Sigmoid colon (tissue), 7 donors: ENCODE data around the gene DOCK1. TPM values are rescaled to one million over a fixed set of nuclear protein-coding genes. Genes with fewer than 3 reads are reported as not detected.

Experiments
- DNase-seq: peaks from one replicate; pipeline ENCODE4 v3.0.0-alpha.2; 2019
- H3K27ac ChIP-seq, 4 donors: fragments of 200-600 bp; sonication (generic); one replicate each; pipeline ENCODE4 v1.5.1; 2016 to 2019; ENCODE audit warnings: mild to moderate bottlenecking in 1 of 4
- H3K27me3 ChIP-seq, 3 donors: fragments of 200-600 bp; sonication (generic); one replicate each; pipeline ENCODE4 v1.5.1; 2019; ENCODE audit warnings: mild to moderate bottlenecking in 1 of 3
- H3K36me3 ChIP-seq, 4 donors: fragments of 200-600 bp; sonication (generic); one replicate each; pipeline ENCODE4 v1.5.1; 2016 to 2019
- H3K4me1 ChIP-seq, 4 donors: fragments of 200-600 bp; sonication (generic); one replicate each; pipeline ENCODE4 v1.5.1; 2017 to 2019
- H3K4me3 ChIP-seq, 4 donors: fragments of 200-600 bp; sonication (generic); one replicate each; pipeline ENCODE4 v1.5.1; 2017 to 2019; ENCODE audit warnings: mild to moderate bottlenecking in 2 of 4, moderate library complexity in 1 of 4
- H3K9me3 ChIP-seq, 4 donors: fragments of 200-600 bp in 3 of 4; sonication (generic) in 3 of 4; one replicate each; pipeline versions ENCODE4 v1.5.1 to v1.6.1; 2013 to 2019
- EP300 ChIP-seq, 4 donors: sonication (generic); formaldehyde crosslinking; IDR thresholded peaks; one replicate each; pipeline ENCODE4 v1.6.1; 2017; ENCODE audit warnings: antibody characterized with exemption in 4 of 4
- POLR2A ChIP-seq, 2 donors: fragments of 450-650 bp; IDR thresholded peaks; one replicate each; pipeline ENCODE4 v1.6.1; 2016; ENCODE audit warnings: antibody characterized with exemption in 2 of 2, mild to moderate bottlenecking in 2 of 2, moderate library complexity in 2 of 2
- POLR2AphosphoS5 ChIP-seq, 4 donors: sonication (generic); formaldehyde crosslinking; IDR thresholded peaks; one replicate each; pipeline ENCODE4 v1.6.1; 2017; ENCODE audit warnings: antibody characterized with exemption in 4 of 4
- WGBS, 2 donors: extraction: QIAGEN DNeasy Blood & Tissue Kit; methylation state at CpG; one replicate each; pipeline ENCODE4 v1.1.7; 2013; 5-methylcytosine and 5-hydroxymethylcytosine counted together
- intact Hi-C: fragments of 100-400 bp; cut with DNase I; formaldehyde crosslinking; loops from one replicate; pipeline ENCODE4 v1.15.1; 2023
- polyA plus RNA-seq, 3 donors: library from polyadenylated mRNA; stranded (reverse); fragments of 200-250 nt; gene quantifications; one replicate each; pipeline ENCODE4 v1.2.3, GENCODE V29; 2013
- total RNA-seq, 4 donors: library from RNA; depleted of rRNA; stranded (reverse); fragments of >200 nt; gene quantifications; one replicate each; pipeline ENCODE4 v1.1.0, GENCODE V29; 2016
- TF ChIP-seq, protein P1 (sequence below), 4 experiments: fragments of 450-650 bp in 3 of 4; fragments of 200-600 bp in 1 of 4; IDR thresholded peaks; one replicate each; pipeline ENCODE4 v1.5.1; 2016 to 2019; ENCODE audit warnings: antibody characterized with exemption in 4 of 4, mild to moderate bottlenecking in 3 of 4, moderate library complexity in 2 of 4
- donor health status: healthy with polysubstance abuse.
- donor health status: Bipolar disorder and iron deficiency.
- donor health status: healthy.

Gene DOCK1
- total and polyA plus RNA-seq, 7 donors, result 15.0 to 53.7 (median 40.2) TPM

DNA sequence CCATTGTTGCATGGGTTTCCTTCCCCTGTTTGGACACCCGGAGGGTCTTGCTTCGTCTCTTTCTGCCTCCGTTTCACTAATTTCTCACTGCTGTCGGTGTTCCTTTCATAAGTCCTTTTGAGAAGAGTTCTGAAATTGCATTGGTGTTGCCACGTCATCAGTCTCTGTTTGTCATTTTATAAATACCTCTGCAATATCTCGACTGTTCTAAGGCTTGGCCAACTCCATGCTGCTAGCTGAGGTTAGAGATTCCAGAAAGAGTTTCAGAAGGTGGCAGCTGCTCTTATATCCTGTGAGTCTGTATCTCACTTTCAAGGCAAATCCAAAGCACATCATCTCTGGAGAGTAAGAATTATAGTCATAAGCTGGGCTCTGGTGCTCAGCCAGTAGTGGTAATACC, 439.1 kb downstream of the DOCK1 start:
- intact Hi-C loops, result no loop called here
- Histone ChIP-seq H3K4me1 (no peaks in the 10 kb centered on the region), H3K27ac (no peak overlapping the region), H3K9me3 (no peaks in the 10 kb centered on the region), H3K4me3 (no peak overlapping the region), H3K36me3 (peaks cover 6 to 33% (median 10%) of the 10 kb centered on the region in 4 donors), H3K27me3 (no peaks in the 10 kb centered on the region)
- no peak for DNase-seq
- WGBS, 2 donors, result 93 to 94% methylated on average over 6 of the region's 6 CpGs
- TF ChIP-seq POLR2A (IDR thresholded peaks at IDR 0.05) (no peak), POLR2AphosphoS5 (IDR thresholded peaks at IDR 0.05) (no peak), EP300 (IDR thresholded peaks at IDR 0.05) (no peak)
- TF ChIP-seq, protein P1, sequence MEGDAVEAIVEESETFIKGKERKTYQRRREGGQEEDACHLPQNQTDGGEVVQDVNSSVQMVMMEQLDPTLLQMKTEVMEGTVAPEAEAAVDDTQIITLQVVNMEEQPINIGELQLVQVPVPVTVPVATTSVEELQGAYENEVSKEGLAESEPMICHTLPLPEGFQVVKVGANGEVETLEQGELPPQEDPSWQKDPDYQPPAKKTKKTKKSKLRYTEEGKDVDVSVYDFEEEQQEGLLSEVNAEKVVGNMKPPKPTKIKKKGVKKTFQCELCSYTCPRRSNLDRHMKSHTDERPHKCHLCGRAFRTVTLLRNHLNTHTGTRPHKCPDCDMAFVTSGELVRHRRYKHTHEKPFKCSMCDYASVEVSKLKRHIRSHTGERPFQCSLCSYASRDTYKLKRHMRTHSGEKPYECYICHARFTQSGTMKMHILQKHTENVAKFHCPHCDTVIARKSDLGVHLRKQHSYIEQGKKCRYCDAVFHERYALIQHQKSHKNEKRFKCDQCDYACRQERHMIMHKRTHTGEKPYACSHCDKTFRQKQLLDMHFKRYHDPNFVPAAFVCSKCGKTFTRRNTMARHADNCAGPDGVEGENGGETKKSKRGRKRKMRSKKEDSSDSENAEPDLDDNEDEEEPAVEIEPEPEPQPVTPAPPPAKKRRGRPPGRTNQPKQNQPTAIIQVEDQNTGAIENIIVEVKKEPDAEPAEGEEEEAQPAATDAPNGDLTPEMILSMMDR (IDR thresholded peaks at IDR 0.05), result no peak

- Histone ChIP-seq H3K27ac (no peak overlapping the region), H3K4me1 (no peaks in the 10 kb centered on the region), H3K9me3 (no peaks in the 10 kb centered on the region), H3K36me3 (peaks cover 6 to 33% (median 10%) of the 10 kb centered on the region in 4 donors), H3K27me3 (no peaks in the 10 kb centered on the region), H3K4me3 (no peak overlapping the region)
- intact Hi-C loops, result no loop called here
- WGBS, 2 donors, result 94% methylated on average over 17 of the region's 17 CpGs
- TF ChIP-seq EP300 (IDR thresholded peaks at IDR 0.05), result no peak
- TF ChIP-seq POLR2A (IDR thresholded peaks at IDR 0.05), result no peak
- TF ChIP-seq, protein P1 (IDR thresholded peaks at IDR 0.05), result no peak
- TF ChIP-seq POLR2AphosphoS5 (IDR thresholded peaks at IDR 0.05), result no peak
- DNase-seq, result no peak
Measured at GRCh38 chr10:127345231-127345965, 440.2 kb downstream of the DOCK1 start.

- Histone ChIP-seq H3K9me3 (no peaks in the 10 kb centered on the region), H3K27me3 (no peaks in the 10 kb centered on the region), H3K36me3 (peaks cover 6 to 33% (median 10%) of the 10 kb centered on the region in 4 donors), H3K4me1 (no peaks in the 10 kb centered on the region), H3K27ac (no peak overlapping the region), H3K4me3 (no peak overlapping the region)
- no peak for DNase-seq
- 82 to 88% methylated on average over 11 of the region's 11 CpGs for WGBS, 2 donors
- intact Hi-C loops, result no loop called here
- TF ChIP-seq, protein P1 (IDR thresholded peaks at IDR 0.05), result no peak
- TF ChIP-seq EP300 (IDR thresholded peaks at IDR 0.05) (no peak), POLR2AphosphoS5 (IDR thresholded peaks at IDR 0.05) (no peak), POLR2A (IDR thresholded peaks at IDR 0.05) (no peak)
Measured at GRCh38 chr10:127346604-127347003, 441.4 kb downstream of the DOCK1 start.

DNA sequence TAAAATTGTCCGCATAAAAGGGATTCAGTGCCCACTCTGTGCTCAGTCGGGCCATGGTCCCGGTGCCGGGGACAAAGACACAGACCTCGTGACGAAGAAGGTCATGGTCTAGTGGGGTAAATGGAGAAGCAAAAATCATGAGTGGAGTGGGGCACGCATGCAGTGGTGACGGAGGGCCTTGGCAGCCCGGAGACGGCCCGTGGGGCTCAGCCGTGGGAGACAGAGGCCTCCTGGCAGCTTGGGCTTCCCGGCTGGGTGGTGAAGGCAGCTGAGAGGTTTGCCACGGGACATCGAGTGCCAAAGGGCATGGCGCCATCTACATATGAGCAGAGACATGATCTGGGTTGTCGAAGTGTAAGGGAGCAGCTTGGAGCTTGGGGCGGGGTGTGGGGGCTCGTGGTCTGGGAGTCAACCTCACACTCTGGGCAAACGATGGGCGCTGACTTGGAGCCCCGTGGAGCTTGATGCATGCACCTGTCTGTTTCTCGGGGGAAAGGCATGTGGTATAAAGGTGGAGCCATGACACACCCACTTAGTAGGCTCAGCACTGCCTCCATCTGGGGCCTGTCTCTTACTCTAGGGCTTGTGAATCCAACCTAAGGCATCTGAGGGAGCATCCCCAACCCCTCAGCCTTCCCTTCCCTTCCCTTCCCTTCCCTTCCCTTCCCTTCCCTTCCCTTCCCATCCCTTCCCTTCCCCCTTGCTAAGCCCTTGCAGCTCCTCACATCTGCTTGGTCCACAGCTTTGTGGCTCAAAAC, 442.2 kb downstream of the DOCK1 start:
- no peaks in the 10 kb centered on the region for H3K4me1 ChIP-seq
- no peak overlapping the region for H3K4me3 ChIP-seq
- H3K9me3 ChIP-seq, result no peaks in the 10 kb centered on the region
- TF ChIP-seq POLR2AphosphoS5 (IDR thresholded peaks at IDR 0.05), result no peak
- no peak for TF ChIP-seq POLR2A (IDR thresholded peaks at IDR 0.05)
- H3K36me3 ChIP-seq, result peaks cover 6 to 33% (median 10%) of the 10 kb centered on the region in 4 donors
- 91 to 92% methylated on average over 23 of the region's 23 CpGs for WGBS, 2 donors
- no peak overlapping the region for H3K27ac ChIP-seq
- no peak for DNase-seq
- intact Hi-C loops, result no loop called here
- H3K27me3 ChIP-seq, result no peaks in the 10 kb centered on the region

- 97 to 100% methylated on average over 3 of the region's 3 CpGs for WGBS, 2 donors
- no peak for DNase-seq
- intact Hi-C loops, result no loop called here
- H3K9me3 ChIP-seq, result no peaks in the 10 kb centered on the region
- TF ChIP-seq POLR2AphosphoS5 (IDR thresholded peaks at IDR 0.05) (no peak), EP300 (IDR thresholded peaks at IDR 0.05) (no peak), POLR2A (IDR thresholded peaks at IDR 0.05) (no peak)
- TF ChIP-seq, protein P1 (IDR thresholded peaks at IDR 0.05), result no peak
- H3K4me3 ChIP-seq, result no peak overlapping the region
- H3K27me3 ChIP-seq, result no peaks in the 10 kb centered on the region
- no peak overlapping the region for H3K27ac ChIP-seq
- H3K4me1 ChIP-seq, result no peaks in the 10 kb centered on the region
- peaks cover 0 to 21% (median 5%) of the 10 kb centered on the region in 4 donors for H3K36me3 ChIP-seq
Measured at GRCh38 chr10:127349737-127350136, 444.5 kb downstream of the DOCK1 start.
